ENCODE measurements around the gene SIN3B. TPM values are rescaled to one million over a fixed set of nuclear protein-coding genes. Genes with fewer than 3 reads are reported as not detected.

Gene SIN3B
- total RNA-seq, 1 donor from 2014 or later: 38.5 TPM

DNA sequence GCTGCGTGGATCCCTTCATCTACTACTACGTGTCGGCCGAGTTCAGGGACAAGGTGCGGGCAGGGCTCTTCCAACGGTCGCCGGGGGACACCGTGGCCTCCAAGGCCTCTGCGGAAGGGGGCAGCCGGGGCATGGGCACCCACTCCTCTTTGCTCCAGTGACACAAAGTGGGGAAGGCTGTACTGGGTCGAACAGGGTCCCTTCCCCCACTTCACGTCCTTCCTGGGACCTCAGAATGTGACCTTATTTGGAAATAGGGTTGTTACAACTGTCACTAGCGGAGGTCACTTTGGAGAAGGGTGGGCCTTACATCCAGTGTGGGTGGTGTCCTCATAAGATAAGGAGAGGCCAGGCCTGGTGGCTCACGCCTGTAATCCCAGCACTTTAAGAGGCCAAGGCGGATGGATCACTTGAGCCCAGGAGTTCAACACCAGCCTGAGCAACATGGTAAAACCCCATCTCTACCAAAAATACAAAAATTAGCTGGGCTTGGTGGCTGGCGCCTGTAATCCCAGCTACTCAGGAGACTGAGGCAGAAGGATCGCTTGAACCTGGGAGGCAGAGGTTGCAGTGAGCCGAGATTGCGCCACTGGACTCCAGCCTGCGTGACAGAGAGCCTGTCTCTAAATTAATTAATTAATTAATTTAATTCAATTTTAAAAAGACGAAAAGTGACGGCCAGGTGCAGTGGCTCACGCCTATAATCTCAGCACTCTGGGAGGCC, 61.4 kb downstream of the SIN3B start:
- no peak for DNase-seq

DNA sequence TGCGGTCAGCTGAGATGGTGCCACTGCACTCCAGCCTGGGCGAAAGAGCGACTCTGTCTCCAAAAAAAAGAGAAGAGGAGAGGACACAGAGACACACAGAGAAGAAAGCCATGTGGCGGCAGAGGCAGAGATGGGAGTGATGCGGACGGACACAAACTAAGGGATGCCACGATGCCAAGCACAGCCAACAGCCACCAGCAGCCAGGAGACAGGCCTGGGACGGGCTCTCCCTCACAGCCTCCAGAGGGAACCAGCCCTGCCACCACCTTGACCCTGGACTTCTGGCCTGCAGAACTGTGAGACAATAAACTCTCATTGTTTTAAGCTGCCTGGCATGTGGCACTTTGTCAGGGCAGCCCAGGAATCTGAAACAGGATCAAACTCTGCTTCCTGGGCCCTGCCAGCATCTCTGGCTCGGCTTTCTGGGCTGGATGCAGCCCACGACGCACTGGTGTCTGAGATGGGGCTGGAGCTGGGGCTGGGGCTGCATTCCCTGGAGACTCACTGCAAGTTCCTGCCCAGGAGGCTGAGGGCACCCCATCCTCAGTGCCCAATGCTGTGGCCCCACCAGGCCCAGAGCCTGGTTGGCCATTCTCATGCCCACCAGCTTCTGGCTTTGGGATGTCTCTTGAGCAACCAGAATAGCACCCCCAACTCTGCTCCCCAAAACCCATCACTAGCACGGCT, 62.6 kb downstream of the SIN3B start:
- no peak for DNase-seq

GRCh38 chr19:16892436-16892835, 63.2 kb downstream of the SIN3B start:
- DNase-seq: no peak

- no peak for DNase-seq
These were observed 63.9 kb downstream of the SIN3B start for GRCh38 chr19:16892868-16893685.

DNA sequence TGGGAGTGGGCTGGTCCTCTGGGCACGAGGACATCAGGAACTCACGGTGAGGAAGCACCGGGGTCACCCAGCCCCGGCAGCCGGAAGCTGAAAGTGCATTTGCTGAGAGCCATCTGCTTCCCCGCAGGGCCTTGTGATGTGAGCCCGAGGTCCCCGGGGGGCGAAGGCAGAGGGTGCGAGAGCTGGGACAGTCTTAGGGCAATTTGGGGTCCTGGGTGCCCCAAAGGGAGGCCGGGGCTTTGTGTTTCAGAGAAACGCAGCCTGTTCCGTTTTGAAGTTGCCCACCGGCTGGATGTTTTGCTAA, 64.4 kb downstream of the SIN3B start:
- DNase-seq: peak; percentile 37

- no peak for DNase-seq
These were observed 64.9 kb downstream of the SIN3B start for GRCh38 chr19:16894080-16894479.

GRCh38 chr19:16895467-16896145, 66.4 kb downstream of the SIN3B start:
- no peak for DNase-seq

- DNase-seq: peak; percentile 23
These were observed 67.2 kb downstream of the SIN3B start for GRCh38 chr19:16896146-16897028.

DNA sequence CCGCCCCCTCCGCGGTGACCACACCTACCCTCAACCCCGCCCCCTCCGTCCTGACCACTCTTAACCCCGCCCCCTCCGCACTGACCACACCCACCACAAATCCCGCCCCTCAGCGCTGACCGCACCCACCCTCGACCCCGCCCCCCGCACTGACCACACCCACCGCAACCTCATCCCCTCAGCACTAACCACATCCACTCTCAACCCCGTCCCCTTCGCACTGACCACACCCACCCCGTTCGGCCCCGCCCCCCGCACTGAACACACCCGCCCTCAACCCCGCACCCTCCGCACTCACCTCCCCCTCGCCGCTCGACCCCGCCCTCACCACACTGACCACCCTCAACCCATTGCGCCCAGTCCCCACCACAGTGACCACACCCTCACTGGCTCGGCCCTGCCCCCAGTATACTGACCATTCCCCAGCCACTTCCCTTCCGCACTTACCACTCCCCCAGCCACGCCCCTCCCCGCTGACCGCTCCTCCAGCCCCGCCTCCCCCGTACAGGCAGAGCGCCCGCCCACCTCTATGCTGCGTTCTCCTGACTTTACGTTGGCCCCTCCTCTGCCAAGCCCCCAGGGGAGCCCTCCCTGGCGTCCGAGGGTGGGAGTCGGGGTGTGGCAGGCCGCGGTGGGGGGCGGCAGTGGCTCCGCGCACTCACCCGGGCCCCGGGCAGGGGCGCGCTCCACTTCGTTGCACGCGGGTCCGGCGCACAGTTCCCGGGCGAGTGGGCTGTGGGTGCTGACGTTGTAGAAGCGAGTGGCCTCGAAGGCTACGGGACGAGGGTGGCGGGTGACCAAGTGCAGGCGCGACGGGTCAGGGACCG, 68.0 kb downstream of the SIN3B start:
- DNase-seq: peak; percentile 97

DNA sequence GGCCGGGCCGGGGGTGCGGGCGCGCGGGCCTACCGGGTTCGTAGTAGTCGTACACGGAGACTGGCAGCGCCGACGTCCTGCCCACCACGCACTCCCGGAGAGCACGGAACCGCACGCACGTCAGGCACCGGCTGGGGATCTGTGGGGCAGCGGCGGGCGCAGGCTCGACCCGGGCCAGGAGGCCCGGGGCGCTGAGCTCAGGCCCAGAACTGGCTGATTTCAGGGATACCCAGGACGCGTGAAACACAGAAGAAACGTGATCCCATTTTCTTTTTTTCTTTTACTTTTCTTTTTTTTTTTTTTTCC, 68.6 kb downstream of the SIN3B start:
- no peak for DNase-seq

- DNase-seq: no peak
These were observed 69.3 kb downstream of the SIN3B start for GRCh38 chr19:16898361-16899015.

- peak; percentile 73 for DNase-seq
These were observed 70.4 kb downstream of the SIN3B start for GRCh38 chr19:16899566-16900075.

DNA sequence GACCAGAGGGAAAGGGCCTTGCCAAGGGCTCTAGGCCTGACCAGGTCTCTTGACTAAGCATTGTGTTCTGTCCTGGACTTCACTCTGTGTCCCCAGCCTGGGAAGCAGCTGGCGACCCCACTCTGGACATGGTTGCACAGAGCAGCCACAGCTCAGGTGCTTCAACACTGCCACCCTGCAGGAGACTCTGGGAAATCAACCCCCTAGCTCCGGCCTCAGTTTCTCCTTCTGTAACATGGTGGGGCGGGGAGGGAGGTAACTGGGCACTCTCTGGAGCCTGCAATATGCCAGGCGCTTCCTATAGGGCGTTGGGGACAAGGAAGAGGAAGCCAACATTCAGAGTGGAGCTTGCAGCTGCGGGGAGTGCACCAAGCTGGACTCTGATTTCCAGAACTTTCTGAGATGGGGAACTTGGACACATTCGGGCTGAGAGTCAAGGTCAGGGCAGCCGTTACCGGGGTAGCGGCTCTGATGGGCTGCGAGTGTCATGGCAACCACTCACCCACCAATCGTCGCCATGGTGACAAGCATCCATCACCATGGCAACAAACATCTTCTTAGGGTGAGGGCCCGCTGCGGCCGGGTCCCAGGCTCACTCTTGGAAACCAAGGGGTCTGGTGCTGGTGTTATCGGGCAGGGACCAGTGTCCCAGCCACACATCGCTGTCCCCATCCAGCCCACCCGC, 72.4 kb downstream of the SIN3B start:
- no peak for DNase-seq

GRCh38 chr19:16902545-16902944, 73.3 kb downstream of the SIN3B start:
- no peak for DNase-seq

DNA sequence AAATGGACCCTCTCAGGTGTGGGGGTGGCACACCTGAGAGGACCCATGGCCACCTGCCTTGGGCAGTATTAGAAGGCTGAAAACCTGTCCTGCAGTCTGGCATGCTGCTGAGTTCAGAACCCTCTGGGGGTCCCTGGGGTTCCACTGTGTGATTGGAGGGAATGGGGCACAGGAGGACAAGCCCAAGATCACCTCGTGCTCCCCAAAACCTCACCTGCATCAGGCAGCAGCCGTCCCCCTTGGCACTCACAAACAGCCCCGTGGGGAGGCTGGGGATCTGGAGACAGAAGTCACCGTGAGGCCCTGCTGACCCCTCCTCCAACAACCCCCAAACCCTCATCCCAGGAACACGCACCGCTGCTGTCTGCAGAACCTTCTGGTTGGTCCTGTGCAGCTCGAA, 74.1 kb downstream of the SIN3B start:
- no peak for DNase-seq

DNA sequence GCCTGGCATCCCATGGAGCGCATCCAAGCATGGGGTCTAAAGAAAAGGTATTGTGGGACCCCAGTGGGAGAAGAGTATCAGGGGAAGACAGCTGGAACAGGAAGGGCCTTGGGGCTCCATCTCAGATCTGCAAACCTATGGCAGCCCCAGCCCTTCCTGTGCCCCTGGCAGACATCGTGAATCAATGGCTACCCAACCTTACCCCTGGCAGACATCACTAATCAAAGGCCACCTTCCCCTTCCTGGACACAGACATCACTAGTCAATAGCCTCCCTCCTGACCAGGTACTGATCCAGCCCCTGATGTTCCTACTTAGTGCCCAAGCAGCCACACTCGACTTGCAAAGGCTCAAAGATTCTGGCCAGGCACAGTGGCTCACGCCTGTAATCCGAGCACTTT, 75.4 kb downstream of the SIN3B start:
- DNase-seq: no peak

GRCh38 chr19:16908759-16909158, 79.6 kb downstream of the SIN3B start:
- DNase-seq: no peak

DNA sequence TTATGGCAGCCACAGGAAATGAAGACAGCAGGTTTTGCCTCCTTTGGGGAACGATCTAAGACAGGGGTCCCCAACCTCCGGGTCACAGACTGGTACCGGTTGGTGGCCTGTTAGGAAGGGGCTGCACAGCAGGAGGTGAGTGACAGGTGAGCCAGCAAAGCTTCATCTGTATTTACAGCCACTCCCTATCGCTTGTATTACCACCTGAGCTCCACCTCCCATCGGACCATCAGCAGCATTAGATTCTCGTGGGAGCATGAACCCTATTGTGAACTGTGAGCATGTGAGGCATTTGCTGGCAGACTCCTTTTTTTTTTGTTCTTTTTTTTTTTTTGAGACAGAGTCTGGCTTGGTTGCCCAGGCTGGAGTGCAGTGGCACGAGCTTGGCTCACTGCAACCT, 81.8 kb downstream of the SIN3B start:
- no peak for DNase-seq

DNA sequence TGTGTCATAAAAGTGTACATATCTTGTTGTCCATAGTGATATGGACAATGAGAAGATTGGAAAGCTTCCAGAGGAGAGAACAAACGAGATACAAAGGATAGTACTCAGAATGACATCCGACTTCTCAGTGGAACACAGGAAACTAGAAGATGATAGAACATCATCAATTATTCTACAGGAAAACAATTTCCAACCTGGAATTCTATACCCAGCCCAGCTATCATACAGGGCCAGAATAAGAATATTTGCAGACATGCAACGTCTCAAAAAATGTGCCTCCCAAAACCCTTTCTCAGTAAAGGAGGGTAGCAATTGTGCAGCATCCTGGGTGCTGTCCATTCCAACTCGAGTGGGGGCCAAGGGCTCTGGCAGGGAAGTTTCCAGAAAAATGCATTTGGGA, 83.6 kb downstream of the SIN3B start:
- DNase-seq: no peak

DNA sequence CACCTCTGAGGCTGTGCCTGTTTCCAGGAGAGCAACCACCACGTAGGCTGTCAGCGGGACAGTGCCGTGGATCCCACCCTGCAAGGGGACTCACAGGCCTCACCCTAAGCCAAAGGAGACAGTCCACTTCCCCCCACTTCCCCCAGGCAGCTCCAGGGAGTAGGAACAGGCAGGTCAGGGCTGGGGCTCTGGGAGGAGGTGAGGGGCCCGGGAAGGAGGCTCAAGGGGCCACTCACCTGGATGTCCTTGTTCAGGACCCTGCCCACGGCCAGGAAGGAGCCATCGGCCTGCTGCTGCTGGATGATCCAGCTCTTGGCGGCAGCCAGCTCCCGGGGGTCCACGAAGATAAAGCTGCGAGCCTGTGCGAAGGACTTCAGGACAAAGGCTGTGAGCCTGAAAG, 85.2 kb downstream of the SIN3B start:
- no peak for DNase-seq
